Esophagus muscularis mucosa (tissue), 3 donors: ENCODE data around the gene IMMT.

Experiments used
- CTCF ChIP-seq, 3 experiments: fragments of 200-600 bp in 2 of 3; fragments of 450-650 bp in 1 of 3; sonication (generic) in 2 of 3; IDR thresholded peaks; one replicate each; pipeline ENCODE4 v1.5.1; 2017 to 2019; ENCODE audit warnings: antibody characterized with exemption in 3 of 3, mild to moderate bottlenecking in 2 of 3, moderate library complexity in 1 of 3
- POLR2A ChIP-seq: fragments of 450-650 bp; IDR thresholded peaks from one replicate; pipeline ENCODE4 v1.6.1; 2017; ENCODE audit warnings: antibody characterized with exemption, moderate library complexity, mild to moderate bottlenecking, low read depth

- TF ChIP-seq CTCF (IDR thresholded peaks at IDR 0.05), result no peak
- TF ChIP-seq POLR2A, result no peak
Measured at GRCh38 chr2:86176597-86176996, 18.7 kb downstream of the IMMT start.
